Parathyroid adenoma (tissue), 2 donors: Measurements from ENCODE around the gene UFSP1.

Source experiments
- H2AFZ ChIP-seq: fragments of 300-600 bp; sonication (generic); one replicate; pipeline ENCODE4 v1.7.0; 2017; ENCODE audit warnings: antibody characterized with exemption, mild to moderate bottlenecking
- H3K27ac ChIP-seq: fragments of 300-600 bp; sonication (generic); one replicate; pipeline ENCODE4 v1.7.0; 2017
- H3K27me3 ChIP-seq: fragments of 300-600 bp; sonication (generic); one replicate; pipeline ENCODE4 v1.7.0; 2017; ENCODE audit warnings: low read length; ENCODE audit not compliant: control insufficient read depth, insufficient read depth
- H3K36me3 ChIP-seq: fragments of 300-600 bp; sonication (generic); one replicate; pipeline ENCODE4 v1.7.0; 2017; ENCODE audit warnings: low read length; ENCODE audit not compliant: control insufficient read depth, insufficient read depth
- H3K4me1 ChIP-seq: fragments of 300-600 bp; sonication (generic); one replicate; pipeline ENCODE4 v1.7.0; 2017; ENCODE audit warnings: control low read depth
- H3K4me2 ChIP-seq: fragments of 300-600 bp; sonication (generic); one replicate; pipeline ENCODE4 v1.7.0; 2017; ENCODE audit warnings: low read length
- H3K4me3 ChIP-seq: fragments of 300-600 bp; sonication (generic); one replicate; pipeline ENCODE4 v1.7.0; 2017; ENCODE audit warnings: low read depth, low read length
- H3K79me2 ChIP-seq: fragments of 300-600 bp; sonication (generic); one replicate; pipeline ENCODE4 v1.7.0; 2017; ENCODE audit warnings: control low read depth
- H3K9ac ChIP-seq: fragments of 300-600 bp; sonication (generic); one replicate; pipeline ENCODE4 v1.7.0; 2017; ENCODE audit warnings: mild to moderate bottlenecking
- H3K9me3 ChIP-seq: fragments of 300-600 bp; sonication (generic); one replicate; pipeline ENCODE4 v1.7.0; 2017; ENCODE audit warnings: low read length; ENCODE audit not compliant: control insufficient read depth
- CTCF ChIP-seq: fragments of 300-600 bp; sonication (generic); IDR thresholded peaks from one replicate; pipeline ENCODE4 v1.7.0; 2017; ENCODE audit warnings: antibody characterized with exemption, mild to moderate bottlenecking
- donor health status: primary hyperparathyroidism.

The UFSP1 gene

GRCh38 chr7:100881136-100881535, 8.4 kb downstream of the UFSP1 start:
- H3K4me1 ChIP-seq = peaks cover 6% of the 10 kb centered on the region
- H3K79me2 ChIP-seq = peaks cover 34% of the 10 kb centered on the region
- H3K4me2 ChIP-seq = no peak overlapping the region
- no peak overlapping the region for H3K9ac ChIP-seq
- no peaks in the 10 kb centered on the region for H3K36me3 ChIP-seq
- H3K27ac ChIP-seq = no peak overlapping the region
- no peak overlapping the region for H3K4me3 ChIP-seq
- no peak overlapping the region for H2AFZ ChIP-seq
- no peak for TF ChIP-seq CTCF
- no peaks in the 10 kb centered on the region for H3K27me3 ChIP-seq
- no peaks in the 10 kb centered on the region for H3K9me3 ChIP-seq

GRCh38 chr7:100880645-100881044, 8.9 kb downstream of the UFSP1 start:
- no peak overlapping the region for H3K4me2 ChIP-seq
- H3K36me3 ChIP-seq = no peaks in the 10 kb centered on the region
- no peaks in the 10 kb centered on the region for H3K27me3 ChIP-seq
- H3K79me2 ChIP-seq = peaks cover 39% of the 10 kb centered on the region
- no peak overlapping the region for H3K9ac ChIP-seq
- H3K4me1 ChIP-seq = peaks cover 11% of the 10 kb centered on the region
- no peak overlapping the region for H2AFZ ChIP-seq
- no peak overlapping the region for H3K4me3 ChIP-seq
- no peak overlapping the region for H3K27ac ChIP-seq
- TF ChIP-seq CTCF = no peak
- no peaks in the 10 kb centered on the region for H3K9me3 ChIP-seq

- no peaks in the 10 kb centered on the region for H3K27me3 ChIP-seq
- no peak overlapping the region for H3K4me3 ChIP-seq
- H3K9ac ChIP-seq = no peak overlapping the region
- no peak overlapping the region for H2AFZ ChIP-seq
- no peaks in the 10 kb centered on the region for H3K9me3 ChIP-seq
- no peak for TF ChIP-seq CTCF
- no peak overlapping the region for H3K4me2 ChIP-seq
- no peak overlapping the region for H3K27ac ChIP-seq
- peaks cover 42% of the 10 kb centered on the region for H3K79me2 ChIP-seq
- peaks cover 12% of the 10 kb centered on the region for H3K4me1 ChIP-seq
- no peaks in the 10 kb centered on the region for H3K36me3 ChIP-seq
Observed at GRCh38 chr7:100879685-100880261, 9.7 kb downstream of the UFSP1 start.

GRCh38 chr7:100878685-100879084, 10.8 kb downstream of the UFSP1 start:
- Histone ChIP-seq H3K4me1 (peaks cover 16% of the 10 kb centered on the region), H3K79me2 (peaks cover 40% of the 10 kb centered on the region), H2AFZ (no peak overlapping the region), H3K9ac (no peak overlapping the region), H3K27me3 (no peaks in the 10 kb centered on the region), H3K27ac (no peak overlapping the region), H3K4me2 (no peak overlapping the region), H3K4me3 (no peak overlapping the region), H3K9me3 (no peaks in the 10 kb centered on the region), H3K36me3 (no peaks in the 10 kb centered on the region)
- no peak for TF ChIP-seq CTCF

GRCh38 chr7:100878013-100878412, 11.5 kb downstream of the UFSP1 start:
- no peak overlapping the region for H3K27ac ChIP-seq
- H3K4me1 ChIP-seq = peaks cover 16% of the 10 kb centered on the region
- H3K4me2 ChIP-seq = no peak overlapping the region
- no peak overlapping the region for H3K4me3 ChIP-seq
- H3K36me3 ChIP-seq = no peaks in the 10 kb centered on the region
- H3K9me3 ChIP-seq = no peaks in the 10 kb centered on the region
- no peaks in the 10 kb centered on the region for H3K27me3 ChIP-seq
- no peak overlapping the region for H2AFZ ChIP-seq
- no peak overlapping the region for H3K9ac ChIP-seq
- TF ChIP-seq CTCF = no peak
- peaks cover 40% of the 10 kb centered on the region for H3K79me2 ChIP-seq
